Regular cardiac myocyte (primary cell): ENCODE measurements around the gene GJA3. TPM values are rescaled to one million over a fixed set of nuclear protein-coding genes. Genes with fewer than 3 reads are reported as not detected.

Experiments
- total RNA-seq: library from RNA; depleted of rRNA; stranded (reverse); fragments of >200 nt; gene quantifications from 2 replicates; pipeline ENCODE4 v1.2.3, GENCODE V29; 2014

GJA3 gene
- 0.56 and 0.96 TPM in 2 replicates for total RNA-seq

DNA sequence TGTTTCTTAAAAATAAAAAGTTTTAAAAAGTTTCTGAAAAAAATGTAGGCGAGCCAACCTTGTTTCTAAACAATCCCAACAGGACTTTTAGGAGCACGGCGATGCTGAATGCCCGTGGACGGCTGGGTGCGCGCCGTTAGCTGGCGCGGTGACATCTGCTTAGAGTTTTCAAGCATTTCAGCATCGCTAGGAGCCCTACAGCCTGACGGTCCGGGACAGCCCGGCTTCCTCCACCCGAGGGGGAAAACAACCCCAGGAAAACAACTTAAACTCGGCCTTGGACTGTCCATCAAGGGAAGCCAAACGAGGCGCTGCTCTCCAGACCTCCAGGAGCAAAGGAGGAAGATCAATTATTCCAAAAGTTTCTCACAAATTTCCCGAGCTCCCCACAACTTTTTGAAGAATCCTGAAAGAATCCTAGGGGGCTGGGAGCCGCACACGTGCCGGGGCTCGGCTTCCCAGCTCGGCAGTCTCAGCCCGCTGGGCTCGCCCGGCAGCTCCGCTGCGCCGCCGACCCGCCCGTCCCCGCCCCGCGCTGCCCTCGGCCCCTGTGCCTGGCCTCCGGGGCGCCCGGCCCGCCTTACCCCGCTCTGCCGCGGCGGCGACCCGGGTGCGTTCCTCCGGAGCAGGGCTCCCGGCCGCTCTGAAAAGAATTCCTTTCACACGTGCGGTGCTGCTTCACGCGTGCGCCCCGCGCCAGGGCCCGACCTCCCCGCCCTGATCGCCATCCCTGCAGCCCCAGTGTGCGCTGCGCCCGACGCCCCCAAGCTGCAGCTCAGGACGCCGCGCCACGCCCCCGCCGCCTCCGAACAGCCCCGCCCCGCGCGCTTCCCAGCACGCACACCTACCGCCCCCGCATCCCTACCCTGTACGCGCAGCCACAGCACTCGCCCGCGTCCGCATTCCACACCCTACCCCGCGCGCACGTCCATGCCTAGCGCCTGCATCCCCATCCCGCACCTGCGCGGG lies at the start of gene GJA3:
TSS of gene GJA3 (minus strand) at position 747 of the 969 bp plus-strand sequence. CDS start 17,764 bp downstream, outside the sequence.

GRCh38 chr13:20192836-20193161 lies 31.9 kb upstream of the GJA3 start, which contains the start of gene GJB2:
Gene GJB2 (minus strand): TSS chr13:20192938. CDS start chr13:20189581, 3,357 bp downstream.

Other genes with a start within 250 kb of the GJA3 start
- 30.5 and 54.4 TPM in 2 replicates for gene ZMYM2, start 202.3 kb downstream of the GJA3 start, total RNA-seq
- gene GJB2, start 31.9 kb upstream of the GJA3 start, total RNA-seq: under 0.01 TPM in 2 replicates
- gene GJB6, start 71.3 kb upstream of the GJA3 start, total RNA-seq: not detected in 2 replicates